Breast epithelium (tissue), 3 donors: ENCODE data around the gene FAAP100.

Source experiments
- CTCF ChIP-seq, 3 donors: fragments of 450-650 bp; IDR thresholded peaks; one replicate each; pipeline ENCODE4 v1.5.1; 2016 to 2017; ENCODE audit warnings: antibody characterized with exemption in 3 of 3, mild to moderate bottlenecking in 3 of 3, moderate library complexity in 3 of 3
- POLR2A ChIP-seq: fragments of 450-650 bp; IDR thresholded peaks from one replicate; pipeline ENCODE4 v1.6.1; 2016; ENCODE audit warnings: antibody characterized with exemption, mild to moderate bottlenecking, moderate library complexity
- POLR2AphosphoS5 ChIP-seq, 3 donors: sonication (generic); formaldehyde crosslinking; IDR thresholded peaks; one replicate each; pipeline ENCODE4 v1.6.1; 2017; ENCODE audit warnings: antibody characterized with exemption in 3 of 3

GRCh38 chr17:81593105-81593871 lies 41.1 kb upstream of the FAAP100 start:
- TF ChIP-seq CTCF (IDR thresholded peaks at IDR 0.05) (no peak), POLR2A (no peak), POLR2AphosphoS5 (IDR thresholded peaks at IDR 0.05) (no peak)
